HG02840 (cell line): ENCODE data around the gene SNX4.

ENCODE experiments used
- ATAC-seq: cut with Tn5 transposase; IDR thresholded peaks from one replicate; pipeline ENCODE4 v1.9.1; 2021; ENCODE audit warnings: mild to moderate bottlenecking, moderate library complexity, moderate number of reproducible peaks; ENCODE audit not compliant: unreplicated experiment, low FRiP score

The SNX4 gene

DNA sequence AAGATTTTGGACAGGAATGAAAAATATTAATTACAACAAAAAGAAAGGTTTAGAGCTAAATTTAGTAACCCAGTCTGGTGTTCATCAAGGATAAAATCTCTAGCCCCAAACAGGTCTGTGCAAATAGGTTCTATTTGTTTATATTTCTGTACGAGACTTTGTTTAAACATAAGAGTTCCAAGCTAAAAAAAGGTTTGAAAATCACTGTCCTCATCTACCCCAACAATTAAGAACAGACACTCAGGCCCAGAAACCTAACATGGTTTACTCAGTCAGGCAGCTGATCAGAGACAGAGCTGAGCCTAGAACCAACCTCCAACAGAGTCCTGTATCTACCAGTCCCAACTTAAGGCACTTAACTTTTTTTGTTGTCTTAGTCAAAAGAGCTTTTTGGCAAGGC, 49.3 kb downstream of the SNX4 start:
- no peak for ATAC-seq

DNA sequence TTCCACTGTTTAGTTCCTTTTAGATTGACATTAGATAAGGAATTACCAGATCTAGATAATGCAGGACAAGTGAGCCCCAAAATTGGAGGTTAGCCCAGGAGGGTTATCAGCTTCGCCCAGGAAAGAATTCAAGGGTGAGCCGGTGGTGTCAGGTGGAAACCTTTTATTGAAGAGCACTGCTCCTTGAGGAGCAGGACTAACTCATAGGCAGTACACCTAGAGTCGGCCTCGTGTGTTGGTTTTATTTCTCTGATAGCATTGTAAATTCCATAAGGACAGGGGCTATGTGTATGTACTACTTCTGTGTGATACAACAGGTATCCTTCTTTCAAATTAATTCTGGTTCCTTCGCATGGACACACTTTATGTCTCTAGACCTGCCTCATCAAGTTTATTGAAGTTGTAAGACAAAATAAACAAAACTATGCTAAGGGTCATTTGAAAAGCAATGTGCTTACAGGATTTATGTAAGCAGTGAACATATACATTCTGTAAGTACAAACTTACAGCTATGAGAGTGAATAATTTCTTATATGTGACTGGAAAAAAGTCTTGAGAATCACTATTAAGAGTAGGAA, 57.2 kb downstream of the SNX4 start:
- ATAC-seq: no peak

DNA sequence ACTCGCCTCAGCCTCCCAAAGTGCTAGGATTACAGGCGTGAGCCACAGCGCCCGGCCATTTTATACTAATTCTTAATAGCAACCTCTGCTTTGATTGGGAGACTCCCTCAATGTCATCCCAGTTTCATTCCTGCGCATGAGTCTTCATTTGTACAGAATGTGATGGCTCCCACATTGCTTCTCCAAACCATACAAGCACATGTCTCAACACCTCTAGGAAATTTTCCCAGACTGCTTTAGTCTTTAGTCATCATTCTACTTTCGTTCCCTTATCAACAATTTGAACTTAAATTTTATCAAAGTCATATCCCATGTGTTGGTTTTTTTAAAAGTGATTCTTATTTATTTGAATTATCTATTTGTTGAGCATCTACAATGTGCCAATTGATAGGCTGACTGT, 58.1 kb downstream of the SNX4 start:
- no peak for ATAC-seq

DNA sequence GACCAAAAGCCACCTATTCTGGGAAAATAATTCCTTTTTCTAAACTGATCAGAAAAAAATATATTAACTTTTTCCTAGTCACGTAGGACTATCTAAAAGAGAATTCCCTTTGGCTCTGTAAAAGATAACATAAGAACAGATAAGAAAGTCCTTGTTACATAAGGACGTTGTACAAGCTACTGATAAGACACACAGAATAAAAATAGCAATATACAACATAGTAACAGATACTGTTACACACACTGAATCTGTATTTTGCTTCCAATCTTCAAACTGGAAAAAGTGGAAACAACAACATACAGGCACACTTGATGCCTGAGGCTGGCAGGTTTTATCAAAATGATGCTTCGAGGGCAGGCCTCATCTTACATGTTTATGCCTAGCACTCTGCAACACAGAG, 59.8 kb downstream of the SNX4 start:
- no peak for ATAC-seq

DNA sequence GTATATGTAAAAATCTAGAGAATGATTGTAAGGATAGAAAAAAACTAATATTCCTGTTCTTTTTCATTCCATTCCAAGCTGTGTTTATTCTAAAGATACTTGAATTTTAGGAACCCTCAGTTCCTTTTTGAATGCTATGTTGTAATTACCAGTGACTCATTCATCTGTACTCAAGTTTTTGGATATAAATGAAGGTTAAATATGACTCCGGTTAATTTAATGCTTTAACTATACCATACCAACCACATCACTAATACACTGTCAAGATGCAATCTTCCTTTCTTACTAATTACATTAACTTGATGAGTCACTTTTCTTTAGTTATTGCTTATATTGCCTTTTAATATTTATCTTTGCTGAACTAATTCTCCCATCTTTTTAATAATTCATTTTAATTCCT, 76.1 kb downstream of the SNX4 start:
- ATAC-seq: no peak

DNA sequence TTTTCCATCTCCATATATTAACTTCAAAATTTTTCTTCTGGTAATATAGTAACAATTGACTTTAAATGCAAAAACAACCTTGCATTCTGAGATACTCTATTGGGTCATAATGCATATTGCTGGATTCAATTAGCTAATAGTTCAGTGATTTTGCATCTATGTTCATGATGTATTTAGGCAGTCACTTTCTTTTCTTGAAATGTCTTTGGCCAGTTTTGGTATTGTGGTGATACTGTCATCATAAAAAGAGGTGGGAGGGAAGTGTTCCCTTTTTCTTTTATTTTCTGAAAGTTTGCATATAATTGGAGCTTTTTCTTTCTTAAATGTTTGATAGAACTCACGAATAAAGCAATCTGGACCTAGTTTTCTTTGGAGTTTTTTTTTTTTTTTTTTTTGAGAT, 77.5 kb downstream of the SNX4 start:
- ATAC-seq: no peak

DNA sequence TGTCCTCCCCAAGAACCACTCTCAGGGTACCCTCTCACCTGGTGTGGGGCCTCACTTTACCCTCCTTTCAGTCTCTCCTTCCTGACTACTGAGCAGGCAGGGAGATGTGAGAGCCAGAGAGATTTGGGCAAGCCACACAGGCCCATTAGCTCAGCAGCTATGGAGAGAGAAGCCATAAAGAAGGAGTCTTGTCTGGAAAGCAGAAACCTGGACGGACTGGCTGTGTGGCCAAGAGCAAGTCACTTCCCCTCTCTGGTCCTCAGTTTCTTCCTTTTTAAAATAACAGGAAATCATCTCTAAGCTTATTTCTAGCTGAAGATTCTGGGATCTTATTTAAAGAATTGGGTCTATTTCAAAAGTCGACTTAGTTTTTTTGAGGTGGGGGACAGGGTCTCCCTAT, 79.0 kb downstream of the SNX4 start:
- ATAC-seq: no peak

DNA sequence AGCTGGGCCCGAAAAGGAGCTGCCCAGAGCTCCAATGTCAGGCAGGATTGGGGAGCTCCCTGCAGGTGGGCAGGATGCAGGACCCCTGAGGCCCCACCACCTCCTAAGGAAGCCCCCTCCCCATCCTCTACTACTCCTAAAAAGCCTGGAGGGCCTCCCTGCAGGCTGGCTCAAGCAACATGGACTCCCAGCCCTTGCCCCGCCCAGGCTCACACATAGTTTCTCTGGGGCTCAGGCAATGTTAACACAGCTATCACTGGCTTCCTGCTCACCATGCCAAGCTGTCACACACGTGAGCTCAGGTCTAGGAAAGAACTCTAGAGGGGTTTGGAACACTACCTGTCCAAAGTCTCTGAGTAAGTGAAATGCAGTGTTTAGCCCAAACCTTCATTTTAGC, 79.4 kb downstream of the SNX4 start:
- no peak for ATAC-seq

DNA sequence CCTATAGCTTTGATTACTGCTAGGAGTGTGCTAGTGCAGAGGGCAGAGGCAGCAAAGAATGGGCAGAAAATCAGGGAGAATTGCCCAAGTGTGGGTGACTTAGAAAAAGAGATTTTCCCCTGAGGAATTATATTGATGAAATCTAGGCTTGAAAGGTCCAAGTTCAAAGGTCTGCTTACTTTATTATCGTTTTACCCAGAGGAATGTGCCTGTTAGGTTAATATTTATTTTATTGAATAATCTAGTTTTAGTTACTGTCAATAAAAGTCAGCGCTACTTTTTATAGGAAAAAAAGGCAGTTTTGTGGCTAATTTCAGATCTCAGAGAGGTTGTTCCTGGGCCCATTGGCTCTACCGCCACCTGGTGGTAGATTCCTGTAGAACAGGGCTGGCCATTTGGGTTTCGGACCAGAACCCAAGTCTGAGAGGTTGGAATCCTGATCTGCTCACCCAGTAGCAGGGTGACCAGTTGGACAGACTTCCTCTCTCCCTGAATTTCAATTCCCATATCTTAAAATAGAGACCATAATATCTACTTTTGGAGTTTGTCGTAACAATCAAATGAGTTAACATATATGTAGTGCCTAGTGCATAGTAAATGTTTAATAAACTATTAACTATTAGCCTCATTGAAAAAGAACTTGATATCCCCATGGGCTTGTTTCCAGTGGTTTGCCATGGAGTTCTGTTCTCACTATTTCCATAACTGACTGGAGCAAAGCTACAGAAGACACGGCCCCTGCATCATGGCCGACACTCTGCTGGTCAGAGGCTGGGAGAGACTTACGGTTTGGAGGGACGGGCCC, 82.2 kb downstream of the SNX4 start:
- no peak for ATAC-seq

DNA sequence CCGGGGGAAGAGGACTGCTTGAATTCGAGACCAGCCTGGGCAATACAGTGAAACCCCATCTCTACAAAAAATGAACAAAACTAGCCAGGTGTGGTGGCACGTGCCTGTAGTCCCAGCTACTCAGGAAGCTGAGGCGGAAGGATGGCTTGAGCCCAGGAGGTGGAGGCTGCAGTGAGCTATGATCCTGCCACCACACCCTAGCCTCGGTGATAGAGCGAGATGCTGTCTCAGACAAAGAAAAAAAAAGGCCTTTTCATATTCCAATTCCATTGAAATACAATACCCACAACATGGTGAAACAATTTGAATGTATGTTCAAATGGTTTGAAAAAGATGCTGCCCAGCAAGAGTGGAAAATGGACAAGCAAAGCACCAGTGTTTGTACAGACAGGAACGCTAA, 83.1 kb downstream of the SNX4 start:
- ATAC-seq: no peak

DNA sequence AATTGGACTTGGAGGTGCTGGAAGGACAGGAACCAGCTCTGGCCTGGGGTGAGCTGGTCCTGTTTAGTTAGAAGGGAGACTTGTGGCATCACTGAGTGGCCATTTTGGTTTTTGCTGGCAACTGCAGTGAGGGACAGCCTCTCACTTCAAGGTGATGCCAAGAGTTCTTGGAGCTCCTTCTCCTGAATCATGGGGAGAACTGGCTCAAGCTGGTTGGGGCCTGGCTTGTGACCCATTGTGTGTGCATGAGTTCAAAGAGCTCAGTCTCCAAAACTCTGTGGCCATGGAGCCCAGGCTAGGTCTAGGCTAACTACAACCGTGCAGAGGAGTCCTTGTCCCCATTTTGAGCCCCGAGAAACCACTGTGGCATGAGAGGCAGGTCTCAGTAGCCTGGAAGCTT, 84.8 kb downstream of the SNX4 start:
- ATAC-seq: no peak

DNA sequence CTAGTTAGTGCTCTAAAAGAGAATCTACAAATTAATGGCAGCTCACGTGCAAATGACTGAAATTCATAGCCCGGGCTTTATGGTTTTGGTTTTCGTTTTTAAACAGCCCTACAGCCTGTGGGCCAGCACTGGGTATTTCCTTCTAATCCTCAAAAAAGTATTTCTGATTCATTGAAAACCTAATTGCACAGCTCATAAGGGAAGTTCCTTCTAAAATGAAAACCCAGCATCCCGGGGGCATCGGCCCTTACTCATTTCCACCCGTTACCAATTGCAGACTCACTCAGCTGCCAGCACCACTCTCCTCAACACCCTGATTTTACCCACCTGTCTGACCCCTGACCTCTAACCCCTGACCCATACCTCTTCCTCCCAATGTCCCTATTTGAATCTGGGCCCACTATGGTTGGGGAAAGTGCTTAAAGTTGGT, 85.4 kb downstream of the SNX4 start:
- no peak for ATAC-seq

DNA sequence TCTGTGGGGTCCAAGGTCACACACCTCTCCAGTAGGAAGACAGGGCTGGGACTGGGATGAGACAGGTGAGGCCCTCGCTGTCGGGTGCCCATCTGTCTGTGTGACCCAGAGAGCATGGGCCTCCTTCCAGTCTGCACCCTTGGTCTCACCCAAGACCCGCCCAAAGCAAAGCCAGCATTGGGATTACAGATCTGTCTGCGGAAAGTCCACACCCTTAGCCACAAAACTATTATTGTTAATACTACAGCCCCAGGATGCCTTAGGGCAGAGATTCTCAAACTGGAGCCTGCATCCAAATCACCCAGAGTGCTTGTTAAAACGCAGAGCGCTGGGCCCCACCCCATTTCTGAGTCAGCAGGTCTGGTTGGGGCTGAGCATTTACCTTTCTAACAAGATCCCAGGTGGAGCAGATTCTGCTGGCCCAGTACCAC, 86.4 kb downstream of the SNX4 start:
- ATAC-seq: no peak

DNA sequence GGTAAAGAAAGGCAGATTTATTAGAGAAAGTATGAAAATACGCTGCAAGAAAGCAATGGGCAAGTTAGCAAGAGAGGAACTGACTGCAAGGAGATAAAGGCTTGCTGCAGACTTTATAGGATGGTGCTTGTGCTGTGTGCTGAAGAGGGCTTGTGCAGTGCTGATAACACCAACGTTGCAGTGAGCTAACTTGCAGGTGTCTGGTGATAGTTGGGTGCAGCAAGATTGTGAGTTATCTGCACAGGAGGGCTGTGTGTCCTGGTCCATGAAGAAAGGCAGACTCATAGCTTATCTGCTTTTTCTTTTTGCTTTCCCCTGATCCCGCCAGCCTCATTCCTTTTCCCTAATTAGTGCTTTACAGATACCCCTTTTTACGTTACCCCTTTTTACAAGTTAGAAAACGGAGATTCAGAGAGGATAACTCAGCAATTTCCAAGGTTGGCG, 86.9 kb downstream of the SNX4 start:
- no peak for ATAC-seq

DNA sequence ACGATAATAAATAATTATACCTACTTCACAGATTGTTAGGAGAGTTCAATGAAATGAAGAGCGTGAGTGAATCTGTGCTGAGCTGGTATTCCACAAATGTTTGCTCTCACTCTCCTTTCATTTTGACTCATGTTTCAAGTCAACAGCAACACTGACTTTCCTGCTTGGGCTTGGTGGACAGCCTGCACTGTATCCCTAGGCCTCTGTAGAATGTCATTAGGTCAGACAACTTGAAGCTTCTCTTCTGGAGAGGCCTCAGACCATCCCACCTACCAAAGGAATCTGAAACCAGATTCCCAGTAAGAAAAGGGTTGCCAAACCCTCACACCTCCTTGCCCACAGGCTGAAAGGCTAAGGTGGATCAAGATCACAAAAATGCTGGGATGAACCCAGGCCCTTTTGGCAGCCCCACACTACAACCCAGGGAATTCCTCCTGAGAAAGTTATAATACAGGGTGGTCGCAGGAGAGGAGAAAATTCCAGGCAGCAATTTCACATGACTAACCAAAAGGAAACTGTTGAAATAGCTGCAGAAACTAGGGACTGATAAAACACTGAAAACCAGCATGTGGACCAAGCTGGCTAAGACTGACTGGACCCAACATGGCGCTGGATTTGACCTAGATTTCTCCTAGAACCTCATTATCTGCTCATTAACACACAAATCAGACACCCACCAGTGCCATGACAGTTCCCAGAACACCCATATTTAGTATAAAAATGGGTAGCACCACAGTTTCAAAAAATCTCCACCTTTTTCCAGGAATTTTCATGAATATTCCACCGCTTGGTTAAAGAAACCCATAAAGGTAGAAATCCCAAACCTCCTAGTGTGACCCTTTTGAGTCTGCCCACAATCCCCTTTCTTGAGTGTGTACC, 87.9 kb downstream of the SNX4 start:
- ATAC-seq: no peak

DNA sequence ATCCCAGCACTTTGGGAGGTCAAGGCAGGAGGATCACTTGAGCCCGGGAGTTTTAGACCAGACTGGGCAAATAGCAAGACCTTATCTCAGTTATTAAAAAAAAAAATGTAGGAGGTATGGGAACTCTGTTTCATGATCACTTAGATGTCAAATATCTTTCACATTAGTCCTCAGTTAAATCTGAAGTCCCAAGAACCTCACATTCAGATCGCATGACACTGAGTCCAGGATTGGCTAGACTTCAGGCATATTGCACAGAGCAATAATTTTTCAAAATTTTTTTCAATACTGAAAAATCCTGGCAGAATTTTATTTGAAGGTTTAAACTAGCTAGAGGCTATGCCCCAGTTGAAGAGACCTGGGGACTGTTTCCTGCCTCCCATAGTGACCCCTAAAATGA, 88.6 kb downstream of the SNX4 start:
- no peak for ATAC-seq

DNA sequence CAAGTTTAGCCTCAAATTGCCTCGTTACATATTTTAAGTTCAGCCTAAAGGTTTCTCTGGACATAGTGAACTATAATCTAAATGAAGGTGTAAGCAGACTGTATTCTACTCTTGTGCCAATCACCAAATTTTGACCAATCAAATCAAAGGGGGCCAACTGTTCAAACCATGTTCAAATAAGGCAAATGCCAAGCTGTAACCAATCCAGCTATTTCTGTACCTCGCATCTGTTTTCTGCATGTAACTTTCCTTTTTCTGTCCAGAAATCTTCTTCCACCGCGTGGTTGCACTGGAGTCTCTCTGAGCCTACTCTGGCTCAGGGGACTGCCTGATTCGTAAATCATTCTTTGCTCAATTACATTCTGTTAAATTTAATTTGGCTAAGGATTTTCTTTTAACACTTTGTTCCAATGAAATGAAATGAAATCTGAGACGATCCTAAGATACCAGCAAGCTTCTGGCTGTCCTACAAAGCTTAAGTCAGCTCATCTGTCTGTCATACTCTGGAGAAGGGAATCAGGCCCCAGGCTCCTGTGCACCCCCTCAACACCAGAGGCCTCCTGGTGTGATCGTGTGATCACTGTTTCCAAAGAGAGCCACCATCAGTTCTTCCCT, 91.7 kb downstream of the SNX4 start:
- ATAC-seq: no peak

DNA sequence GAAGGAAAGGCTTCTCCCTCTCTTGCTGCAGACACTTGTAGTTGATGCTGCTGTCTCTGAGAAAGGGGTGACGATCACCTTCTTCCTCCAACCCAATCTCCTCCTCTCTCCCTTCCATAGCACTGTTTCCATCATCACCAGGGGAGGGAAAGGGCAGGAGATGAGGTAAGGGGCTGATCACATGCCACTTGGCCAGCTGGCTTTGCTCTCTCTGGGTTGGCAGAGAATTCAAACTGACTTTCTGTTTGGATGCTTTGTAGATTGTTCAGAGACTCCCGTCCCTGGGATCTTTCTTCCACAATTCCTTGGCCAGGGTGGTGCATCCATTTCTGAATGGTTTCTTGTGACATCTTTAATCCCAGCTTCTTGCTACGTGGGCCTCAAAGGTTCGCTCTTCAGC, 101.7 kb downstream of the SNX4 start:
- ATAC-seq: no peak

DNA sequence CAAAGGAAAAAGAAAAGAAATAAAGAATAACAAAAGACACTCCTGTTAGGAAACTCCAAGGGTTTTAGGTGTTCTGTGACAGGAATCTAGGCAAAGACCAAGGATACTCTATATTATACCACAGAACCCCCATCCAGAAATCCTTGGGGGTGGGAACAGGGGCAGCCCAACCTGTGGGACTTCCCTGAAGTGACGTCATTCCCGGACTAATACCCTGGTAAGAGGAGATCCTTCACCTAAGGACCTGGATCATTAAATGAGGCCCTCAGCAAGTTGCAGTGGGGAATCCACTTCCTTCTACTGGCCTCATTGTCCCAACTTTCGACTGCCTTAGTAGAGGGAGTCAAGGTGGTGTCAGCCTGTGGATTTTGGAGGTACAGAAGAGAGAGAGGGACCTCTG, 103.8 kb downstream of the SNX4 start:
- no peak for ATAC-seq

DNA sequence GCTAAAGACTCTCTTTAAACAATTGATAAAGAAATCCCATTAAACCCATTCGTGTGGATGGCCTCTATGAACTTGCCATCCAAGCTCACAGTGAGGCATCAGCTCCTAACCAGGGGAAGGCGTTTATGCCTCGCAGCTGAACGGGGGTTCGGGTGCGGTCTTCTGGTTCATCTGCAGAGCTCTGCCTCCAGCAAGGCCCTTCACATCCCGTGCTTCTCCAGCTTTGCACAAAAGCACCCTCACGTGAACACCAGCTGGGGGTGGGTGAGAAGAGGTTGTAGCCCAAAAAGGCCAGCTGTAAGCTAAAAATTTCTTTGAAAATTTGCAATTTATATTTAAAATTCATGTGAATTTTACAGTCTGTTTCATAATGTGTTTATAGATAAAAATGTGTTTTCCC, 105.3 kb downstream of the SNX4 start:
- no peak for ATAC-seq

DNA sequence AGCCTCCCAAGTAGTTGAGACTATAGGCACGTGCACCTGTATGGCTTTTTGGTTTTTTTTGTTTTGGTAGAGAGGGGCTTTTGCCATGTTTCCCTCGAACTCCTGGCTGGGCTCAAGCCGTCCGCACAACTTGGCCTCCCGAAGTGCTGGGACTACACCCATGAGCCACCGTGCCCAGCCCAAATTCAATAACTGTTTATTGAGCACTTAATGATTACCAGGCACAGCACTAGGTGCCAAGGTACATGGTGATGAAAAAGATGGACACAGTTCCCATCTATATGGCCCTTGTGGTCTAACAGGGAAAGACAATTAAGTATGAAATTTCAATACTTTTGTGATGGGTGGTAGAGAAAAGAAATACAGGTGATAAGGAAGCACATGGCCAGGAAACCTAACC, 109.1 kb downstream of the SNX4 start:
- ATAC-seq: no peak
